HG03135 (cell line): ENCODE results near the gene TNN.

Experiments
- ATAC-seq: cut with Tn5 transposase; IDR thresholded peaks from one replicate; pipeline ENCODE4 v1.9.1; 2021; ENCODE audit warnings: mild to moderate bottlenecking, moderate library complexity; ENCODE audit not compliant: unreplicated experiment

The TNN gene

DNA sequence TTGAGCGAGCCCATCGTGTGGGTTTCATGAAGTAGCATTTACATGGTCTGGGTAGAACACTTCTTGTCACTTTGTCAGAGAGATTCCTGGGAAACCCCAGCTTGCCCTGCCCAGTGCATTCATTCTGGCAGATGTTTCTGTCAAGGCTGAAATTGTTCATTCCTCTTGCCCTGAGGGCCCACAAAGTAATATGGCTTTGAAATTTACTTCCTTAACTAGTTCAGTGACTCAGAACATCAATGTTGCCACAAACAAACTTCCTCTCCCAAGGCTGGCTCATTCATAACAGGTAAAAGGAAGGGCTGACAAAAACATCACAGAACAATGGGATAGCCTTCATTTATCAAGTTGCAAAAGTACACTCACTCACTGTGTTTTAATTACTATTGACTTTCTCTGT, 129.9 kb downstream of the TNN start:
- ATAC-seq, result no peak
